HL-60 (cell line): ENCODE results near the gene ADAMTSL5.

Source experiments
- CTCF ChIP-seq: IDR thresholded peaks from one replicate; pipeline ENCODE4 v1.5.1; 2011; ENCODE audit warnings: low read length, control low read depth, inconsistent platforms; ENCODE audit not compliant: insufficient read depth
- POLR2AphosphoS5 ChIP-seq: IDR thresholded peaks from 2 replicates; pipeline ENCODE4 v1.6.1; 2012; ENCODE audit warnings: low read depth

GRCh38 chr19:1481893-1482360, 30.9 kb downstream of the ADAMTSL5 start:
- TF ChIP-seq CTCF (no peak), POLR2AphosphoS5 (no peak)
